MG63 (cell line): ENCODE measurements around the gene GALNTL6. TPM values are rescaled to one million over a fixed set of nuclear protein-coding genes. Genes with fewer than 3 reads are reported as not detected.

Experiments
- DNase-seq: peaks from one replicate; pipeline ENCODE4 v3.0.0-alpha.2; 2020
- H3K27me3 ChIP-seq: fragments of 250-450 bp; sonication (Bioruptor Pico); 2 replicates; pipeline ENCODE4 v1.5.1; 2020; ENCODE audit warnings: mild to moderate bottlenecking, moderate library complexity
- H3K36me3 ChIP-seq: fragments of 250-450 bp; sonication (Bioruptor Pico); 2 replicates; pipeline ENCODE4 v1.5.1; 2020; ENCODE audit warnings: mild to moderate bottlenecking, moderate library complexity
- H3K4me3 ChIP-seq: fragments of 250-450 bp; sonication (Bioruptor Pico); 2 replicates; pipeline ENCODE4 v1.5.1; 2020; ENCODE audit warnings: mild to moderate bottlenecking, moderate library complexity
- H3K9me3 ChIP-seq: fragments of 250-450 bp; sonication (Bioruptor Pico); 2 replicates; pipeline ENCODE4 v1.5.1; 2020; ENCODE audit warnings: mild to moderate bottlenecking, moderate library complexity
- total RNA-seq: library from RNA; depleted of rRNA; stranded (reverse); fragments of >200 nt; shearing (Covaris generic); gene quantifications from 2 replicates; pipeline ENCODE4 v1.2.3, GENCODE V29; 2014; ENCODE audit warnings: low replicate concordance

Gene GALNTL6
- total RNA-seq, 1 experiment from 2014 or later = not detected

DNA sequence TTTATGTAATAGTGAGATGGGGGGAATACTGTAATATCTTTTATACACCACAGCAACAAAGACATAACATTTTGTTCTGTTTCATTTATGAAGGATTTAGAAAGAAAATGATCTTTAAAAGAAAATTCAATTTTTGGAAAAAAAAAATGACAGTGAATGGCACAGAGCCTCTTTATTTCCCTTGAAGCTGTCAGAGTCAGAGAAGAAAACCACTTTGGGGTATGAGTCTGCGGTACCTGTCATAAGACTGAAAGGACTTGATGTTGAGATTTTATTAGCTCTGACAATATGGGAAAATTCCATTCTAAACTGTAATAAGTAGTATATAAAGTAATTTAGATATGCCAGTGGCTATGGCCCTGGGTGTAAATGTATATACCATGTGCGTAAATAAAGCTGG lies 134.8 kb downstream of the GALNTL6 start:
- Histone ChIP-seq H3K4me3 (no peak overlapping the region), H3K36me3 (no peaks in the 10 kb centered on the region), H3K27me3 (no peaks in the 10 kb centered on the region), H3K9me3 (no peaks in the 10 kb centered on the region)
- DNase-seq = no peak

DNA sequence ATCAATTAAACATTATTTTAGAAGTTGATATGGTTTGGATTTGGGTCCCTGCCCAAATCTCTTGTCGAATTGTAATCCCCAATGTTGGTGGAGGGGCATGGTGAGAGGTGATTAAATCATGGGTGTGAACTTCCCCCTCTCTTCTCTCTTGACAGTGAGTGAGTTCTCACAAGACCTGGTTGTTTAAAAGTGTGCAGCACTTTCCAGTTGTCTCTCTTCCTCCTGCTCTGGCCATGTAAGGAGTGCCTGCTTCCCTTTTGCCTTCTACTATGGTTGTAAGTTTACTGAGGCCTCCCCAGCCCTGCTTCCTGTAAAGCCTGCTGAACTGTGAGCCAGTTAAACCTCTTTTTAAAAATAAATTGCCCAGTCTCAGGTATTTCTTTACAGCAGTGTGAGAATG lies 141.4 kb downstream of the GALNTL6 start:
- no peaks in the 10 kb centered on the region for H3K9me3 ChIP-seq
- DNase-seq = no peak
- H3K27me3 ChIP-seq = no peaks in the 10 kb centered on the region
- no peak overlapping the region for H3K4me3 ChIP-seq
- H3K36me3 ChIP-seq = no peaks in the 10 kb centered on the region

GRCh38 chr4:171956678-171957077 lies 143.5 kb downstream of the GALNTL6 start:
- DNase-seq = no peak
- Histone ChIP-seq H3K36me3 (no peaks in the 10 kb centered on the region), H3K9me3 (no peaks in the 10 kb centered on the region), H3K4me3 (no peak overlapping the region), H3K27me3 (no peaks in the 10 kb centered on the region)

DNA sequence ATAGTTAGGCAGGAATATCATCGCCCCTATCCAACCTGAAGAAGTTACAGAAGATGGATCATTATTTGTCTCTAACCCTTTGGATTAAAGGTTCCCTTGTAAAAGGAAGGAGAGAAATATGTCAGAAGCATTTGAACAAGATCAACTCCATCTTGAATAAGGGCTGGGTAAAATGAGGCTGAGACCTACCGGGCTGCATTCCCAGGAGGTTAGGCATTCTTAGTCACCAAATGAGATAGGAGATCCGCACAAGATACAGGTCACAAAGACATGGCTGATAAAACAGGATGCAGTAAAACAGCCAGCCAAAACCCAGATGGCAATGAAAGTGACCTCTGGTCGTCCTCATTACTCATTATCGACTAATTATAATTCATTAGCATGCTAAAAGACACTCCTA lies 148.9 kb downstream of the GALNTL6 start:
- Histone ChIP-seq H3K36me3 (no peaks in the 10 kb centered on the region), H3K27me3 (no peaks in the 10 kb centered on the region), H3K4me3 (no peak overlapping the region), H3K9me3 (no peaks in the 10 kb centered on the region)
- no peak for DNase-seq

DNA sequence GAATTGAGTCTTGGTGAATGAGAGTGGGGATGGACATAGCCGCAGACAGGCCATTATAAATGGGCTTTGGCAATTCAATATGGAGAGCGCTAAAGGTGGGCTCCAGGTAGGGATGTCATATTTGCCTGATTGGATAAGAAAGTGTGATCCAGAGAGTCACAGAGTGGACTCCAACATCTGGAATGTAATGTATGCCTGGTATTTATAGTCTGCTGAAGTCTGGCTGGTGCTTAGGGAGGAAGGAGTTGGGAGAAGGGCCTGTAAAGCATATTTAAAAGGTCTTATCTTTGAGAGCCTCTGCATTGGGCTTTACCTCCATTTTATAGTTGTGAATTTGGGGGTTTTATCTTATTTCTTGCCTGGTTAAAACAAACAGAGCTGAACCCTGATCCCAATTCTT lies 153.2 kb downstream of the GALNTL6 start:
- no peak overlapping the region for H3K4me3 ChIP-seq
- H3K9me3 ChIP-seq = no peaks in the 10 kb centered on the region
- no peaks in the 10 kb centered on the region for H3K36me3 ChIP-seq
- no peak for DNase-seq
- no peaks in the 10 kb centered on the region for H3K27me3 ChIP-seq

- Histone ChIP-seq H3K9me3 (no peaks in the 10 kb centered on the region), H3K36me3 (no peaks in the 10 kb centered on the region), H3K4me3 (no peak overlapping the region), H3K27me3 (no peaks in the 10 kb centered on the region)
- DNase-seq = no peak
These were observed 165.0 kb downstream of the GALNTL6 start for GRCh38 chr4:171978216-171978615.

GRCh38 chr4:171979461-171979860 lies 166.3 kb downstream of the GALNTL6 start:
- DNase-seq = no peak
- Histone ChIP-seq H3K4me3 (no peak overlapping the region), H3K9me3 (no peaks in the 10 kb centered on the region), H3K36me3 (no peaks in the 10 kb centered on the region), H3K27me3 (no peaks in the 10 kb centered on the region)

- no peak for DNase-seq
These were observed 168.0 kb downstream of the GALNTL6 start for GRCh38 chr4:171981185-171981584.

DNA sequence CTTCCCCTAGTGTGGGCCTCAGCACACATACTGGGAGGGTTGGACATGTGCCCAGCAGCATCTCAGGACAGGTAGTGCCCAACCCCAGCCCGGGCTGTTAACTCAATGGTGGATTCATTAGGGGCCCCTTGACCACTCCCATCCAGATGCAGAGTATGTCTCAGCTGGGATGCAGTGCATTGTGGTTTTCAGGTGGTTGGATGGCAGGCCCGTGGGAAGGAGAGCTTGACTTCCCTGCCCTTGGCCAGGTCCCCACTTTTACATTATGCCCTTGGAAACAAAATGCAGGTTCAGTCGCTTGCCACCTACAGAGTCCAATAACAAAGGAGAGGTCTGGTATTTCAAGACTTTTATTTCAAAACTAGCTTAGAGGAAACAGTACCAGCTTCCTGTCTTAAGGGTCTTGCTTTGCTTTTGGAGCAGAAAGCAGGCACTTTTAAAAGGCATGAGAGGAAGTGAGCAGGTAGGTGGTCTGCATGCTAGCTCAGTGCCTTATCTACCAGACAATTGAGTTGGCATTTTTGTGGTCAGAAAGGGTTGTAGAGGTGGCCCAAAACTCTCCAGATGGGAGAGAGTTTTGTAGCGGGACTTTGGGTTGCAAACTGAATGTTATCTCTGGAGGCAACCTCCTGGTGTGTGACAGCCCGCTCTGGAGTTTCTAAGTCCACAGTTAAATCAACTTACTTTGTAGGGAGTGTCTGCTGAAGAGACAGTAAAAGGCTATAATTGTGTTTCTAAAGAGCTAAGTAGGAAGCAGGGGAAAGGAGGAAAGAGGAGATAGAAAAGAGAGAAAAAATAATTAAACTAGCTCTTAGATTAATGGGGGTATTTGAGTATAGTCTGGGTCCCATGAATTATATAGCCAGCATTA lies 171.0 kb downstream of the GALNTL6 start:
- Histone ChIP-seq H3K4me3 (no peak overlapping the region), H3K36me3 (no peaks in the 10 kb centered on the region), H3K27me3 (no peaks in the 10 kb centered on the region), H3K9me3 (no peaks in the 10 kb centered on the region)
- no peak for DNase-seq

More at GRCh38 chr4:171981185-171981584, 168.0 kb downstream of the GALNTL6 start:
- Histone ChIP-seq H3K9me3 (no peaks in the 10 kb centered on the region), H3K4me3 (no peak overlapping the region), H3K36me3 (no peaks in the 10 kb centered on the region), H3K27me3 (no peaks in the 10 kb centered on the region)

- Histone ChIP-seq H3K4me3 (no peak overlapping the region), H3K36me3 (no peaks in the 10 kb centered on the region), H3K27me3 (no peaks in the 10 kb centered on the region), H3K9me3 (no peaks in the 10 kb centered on the region)
- DNase-seq = no peak
These were observed 171.9 kb downstream of the GALNTL6 start for GRCh38 chr4:171985129-171985528.

DNA sequence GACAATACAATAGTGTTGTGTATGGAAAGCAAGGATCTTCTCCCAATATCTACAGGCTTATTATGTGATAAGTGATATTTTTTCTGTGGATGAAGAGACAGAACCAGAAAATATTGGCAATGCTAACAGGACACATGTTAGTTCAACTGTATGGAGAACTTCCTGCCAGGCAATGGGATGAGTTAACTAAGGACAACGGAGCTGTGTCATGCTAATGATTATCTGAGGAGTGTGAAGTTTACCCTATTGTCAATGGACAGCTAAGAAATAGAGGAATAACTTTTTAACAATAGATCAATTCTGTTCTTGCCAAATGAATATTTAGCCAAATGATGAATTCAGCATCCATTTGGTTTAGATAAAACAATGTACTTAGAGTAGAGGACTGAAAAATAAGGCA lies 180.0 kb downstream of the GALNTL6 start:
- no peaks in the 10 kb centered on the region for H3K9me3 ChIP-seq
- H3K27me3 ChIP-seq = no peaks in the 10 kb centered on the region
- no peak for DNase-seq
- no peaks in the 10 kb centered on the region for H3K36me3 ChIP-seq
- no peak overlapping the region for H3K4me3 ChIP-seq

GRCh38 chr4:172007889-172008288 lies 194.7 kb downstream of the GALNTL6 start:
- Histone ChIP-seq H3K36me3 (no peaks in the 10 kb centered on the region), H3K9me3 (no peaks in the 10 kb centered on the region), H3K27me3 (no peaks in the 10 kb centered on the region), H3K4me3 (no peak overlapping the region)
- no peak for DNase-seq

DNA sequence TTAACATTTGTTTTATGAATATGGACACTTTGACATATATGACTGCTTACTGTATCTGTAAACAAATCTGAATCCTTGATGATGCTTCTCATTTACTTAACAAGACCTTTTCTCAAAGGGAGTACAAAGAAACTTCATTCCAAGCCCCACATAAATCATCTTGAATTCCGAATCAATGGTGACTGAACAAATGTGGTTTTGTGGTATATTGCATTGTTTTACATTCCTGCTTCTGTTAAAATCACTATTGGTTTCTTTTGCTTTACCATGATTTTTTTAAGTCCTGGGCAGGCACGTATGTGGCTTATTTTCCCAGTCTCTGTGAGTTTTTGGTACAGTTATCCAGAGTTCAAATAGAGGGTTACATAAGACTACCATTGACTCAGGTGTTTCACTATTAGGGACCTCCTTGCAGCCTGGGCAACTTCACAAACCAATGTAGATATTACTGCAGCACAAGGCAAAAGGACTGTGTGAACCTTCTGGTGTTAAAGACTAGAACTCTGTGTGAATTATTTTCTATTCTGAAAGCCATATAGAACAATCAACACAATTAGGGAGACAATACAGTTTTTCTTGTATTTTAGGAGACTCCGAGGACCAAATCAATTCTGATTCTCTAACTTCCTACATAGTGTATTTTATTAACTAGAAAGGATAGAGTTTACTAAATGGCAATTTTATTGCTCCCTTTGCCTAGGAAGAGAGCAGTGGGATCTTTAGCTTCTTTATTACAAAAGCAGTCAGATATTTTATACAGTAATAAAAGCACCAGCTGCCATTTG lies 196.4 kb downstream of the GALNTL6 start:
- Histone ChIP-seq H3K9me3 (no peaks in the 10 kb centered on the region), H3K27me3 (no peaks in the 10 kb centered on the region), H3K36me3 (no peaks in the 10 kb centered on the region), H3K4me3 (no peak overlapping the region)
- DNase-seq = no peak

DNA sequence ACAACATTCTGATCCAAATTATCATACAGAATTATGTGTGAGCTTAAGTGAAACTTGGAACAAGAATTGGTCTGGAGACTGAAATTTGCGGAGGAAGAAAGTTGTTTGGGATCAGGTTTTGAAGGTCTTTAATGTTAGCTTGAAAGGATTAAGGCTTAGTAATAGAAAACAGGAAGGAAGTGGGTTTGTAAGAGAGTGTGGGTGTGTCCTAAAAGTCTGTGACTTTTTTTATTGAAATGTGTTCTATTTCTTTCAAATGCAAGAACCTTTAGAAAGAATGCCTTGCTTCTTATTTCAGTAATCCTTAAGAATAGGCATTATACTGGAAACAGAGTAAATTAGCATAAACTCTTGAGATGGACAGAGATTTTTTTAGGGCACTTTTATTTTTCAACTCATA lies 198.0 kb downstream of the GALNTL6 start:
- Histone ChIP-seq H3K36me3 (no peaks in the 10 kb centered on the region), H3K9me3 (no peaks in the 10 kb centered on the region), H3K27me3 (no peaks in the 10 kb centered on the region), H3K4me3 (no peak overlapping the region)
- DNase-seq = no peak

DNA sequence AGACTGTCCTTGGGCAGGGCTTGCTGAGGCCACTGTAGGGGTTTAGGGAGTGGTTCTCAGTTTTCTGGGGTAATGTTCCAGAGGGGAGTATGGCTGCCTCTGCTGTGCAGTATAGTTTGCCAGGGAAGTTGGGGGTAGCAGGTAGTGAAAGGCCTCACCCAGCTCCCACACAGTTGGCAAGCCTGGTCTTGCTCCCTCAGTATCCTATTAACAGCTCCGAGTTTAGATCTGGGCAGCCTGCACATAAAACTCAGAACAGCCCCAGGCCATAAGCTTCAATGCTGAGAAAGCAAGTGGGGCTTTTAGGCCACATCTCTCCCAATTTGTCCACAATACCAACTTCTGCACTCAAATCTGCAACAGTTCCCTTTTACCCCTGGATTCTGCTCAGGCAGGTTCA lies 205.2 kb downstream of the GALNTL6 start:
- DNase-seq = no peak
- Histone ChIP-seq H3K36me3 (no peaks in the 10 kb centered on the region), H3K9me3 (no peaks in the 10 kb centered on the region), H3K4me3 (no peak overlapping the region), H3K27me3 (no peaks in the 10 kb centered on the region)

DNA sequence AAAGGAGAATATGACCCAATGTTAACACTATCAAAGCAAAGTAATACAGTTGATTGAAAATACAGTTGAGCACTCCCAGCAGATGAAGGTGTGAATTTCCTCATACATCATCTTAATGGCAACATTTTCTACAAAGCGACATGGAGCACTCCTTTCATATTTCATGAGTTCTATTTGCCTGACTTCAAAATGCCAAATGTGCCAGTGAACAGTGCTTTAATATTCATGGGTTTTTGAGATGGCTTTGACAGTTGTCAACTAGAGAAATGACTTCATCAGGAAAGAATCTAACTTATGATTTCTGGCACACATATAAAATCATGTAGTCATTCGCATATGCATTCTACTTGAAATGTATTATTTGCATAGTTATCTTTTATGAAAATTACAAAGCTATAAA lies 222.4 kb downstream of the GALNTL6 start:
- Histone ChIP-seq H3K9me3 (no peaks in the 10 kb centered on the region), H3K4me3 (no peak overlapping the region), H3K27me3 (no peaks in the 10 kb centered on the region), H3K36me3 (no peaks in the 10 kb centered on the region)
- no peak for DNase-seq

DNA sequence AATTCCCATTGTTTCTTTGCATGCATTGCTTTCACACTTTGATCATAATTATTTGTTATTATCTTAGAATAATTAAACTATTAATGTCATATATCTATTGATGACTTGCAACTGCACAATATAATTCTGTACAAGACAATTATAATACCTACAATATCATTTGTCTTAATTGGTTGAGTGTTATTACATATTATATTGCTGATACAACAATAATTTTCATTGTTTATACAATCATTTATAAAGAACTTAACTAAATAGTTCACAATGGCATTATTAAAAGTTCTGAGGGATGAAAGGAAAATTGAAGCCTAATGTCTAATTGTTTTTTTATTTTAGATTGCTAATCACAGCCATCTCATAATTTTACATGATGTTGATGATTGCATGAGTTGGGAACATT lies 227.6 kb downstream of the GALNTL6 start:
- Histone ChIP-seq H3K36me3 (no peaks in the 10 kb centered on the region), H3K9me3 (no peaks in the 10 kb centered on the region), H3K27me3 (no peaks in the 10 kb centered on the region), H3K4me3 (no peak overlapping the region)
- no peak for DNase-seq

GRCh38 chr4:172042714-172043114 lies 229.5 kb downstream of the GALNTL6 start:
- H3K9me3 ChIP-seq = no peaks in the 10 kb centered on the region
- H3K4me3 ChIP-seq = no peak overlapping the region
- H3K27me3 ChIP-seq = no peaks in the 10 kb centered on the region
- DNase-seq = no peak
- H3K36me3 ChIP-seq = no peaks in the 10 kb centered on the region
